ENCODE results near the gene MGA.
A peak's percentile ranks its signal among the peaks of the same experiment; 100 is the strongest.

MGA gene

GRCh38 chr15:41621200-41622193 lies 38.7 kb upstream of the MGA start:
- TF ChIP-seq PATZ1 (CRISPR knock-in tag; IDR thresholded peaks at IDR 0.05; ENCODE audit: borderline replicate concordance) (no peak), CSDC2 (CRISPR knock-in tag; IDR thresholded peaks at IDR 0.05) (peak; percentile 95), CSRNP3 (CRISPR knock-in tag; IDR thresholded peaks at IDR 0.05) (no peak), BACH2 (CRISPR knock-in tag; IDR thresholded peaks at IDR 0.05; ENCODE audit: borderline replicate concordance) (0 out of 2 replicates have a peak, but pooled peaks have one; percentile 71), ESRRG (CRISPR knock-in tag; IDR thresholded peaks at IDR 0.05) (no peak), TSHZ2 (CRISPR knock-in tag; IDR thresholded peaks at IDR 0.05) (peak; percentile 64; the same call in 1 of the 2 replicates), ISL1 (CRISPR knock-in tag; IDR thresholded peaks at IDR 0.05) (no peak), SNAI2 (CRISPR knock-in tag; IDR thresholded peaks at IDR 0.05) (peak; percentile 66; the same call in 1 of the 2 replicates), ZFP3 (CRISPR knock-in tag; IDR thresholded peaks at IDR 0.05) (peak; percentile 81), ZNF565 (CRISPR knock-in tag; conservative IDR thresholded peaks at IDR 0.05; ENCODE audit: low read depth) (peak; percentile 71; the same call in 1 of the 2 replicates), POU6F1 (CRISPR knock-in tag; IDR thresholded peaks at IDR 0.05; ENCODE audit: borderline replicate concordance, low read depth) (peak; percentile 76; the same call in 1 of the 2 replicates), PPARA (CRISPR knock-in tag; IDR thresholded peaks at IDR 0.05; ENCODE audit: borderline replicate concordance) (no peak)
- ATAC-seq: peak; percentile 91

GRCh38 chr15:41622901-41623300 lies 37.3 kb upstream of the MGA start:
- ATAC-seq: no peak
- TF ChIP-seq ISL1 (CRISPR knock-in tag; IDR thresholded peaks at IDR 0.05) (peak; percentile 40; the same call in 1 of the 2 replicates), ARNTL (CRISPR knock-in tag; IDR thresholded peaks at IDR 0.05; ENCODE audit: borderline replicate concordance, low read depth) (no peak)

GRCh38 chr15:41627203-41627602 lies 33.0 kb upstream of the MGA start:
- ATAC-seq: no peak
- no peak for TF ChIP-seq ESRRG (CRISPR knock-in tag; IDR thresholded peaks at IDR 0.05)
- TF ChIP-seq ISL1 (CRISPR knock-in tag; IDR thresholded peaks at IDR 0.05): no peak
- no peak for TF ChIP-seq RARB (CRISPR knock-in tag; IDR thresholded peaks at IDR 0.05)
- TF ChIP-seq ZFP3 (CRISPR knock-in tag; IDR thresholded peaks at IDR 0.05): no peak
- TF ChIP-seq TCF4 (CRISPR knock-in tag; IDR thresholded peaks at IDR 0.05; ENCODE audit: borderline replicate concordance): no peak
- TF ChIP-seq TSHZ2 (CRISPR knock-in tag; IDR thresholded peaks at IDR 0.05): no peak
- TF ChIP-seq PATZ1 (CRISPR knock-in tag; IDR thresholded peaks at IDR 0.05; ENCODE audit: borderline replicate concordance): no peak
- no peak for TF ChIP-seq ZNF565 (CRISPR knock-in tag; conservative IDR thresholded peaks at IDR 0.05; ENCODE audit: low read depth)
- no peak for TF ChIP-seq ZC3H10 (CRISPR knock-in tag; IDR thresholded peaks at IDR 0.05)
- TF ChIP-seq CSRNP3 (CRISPR knock-in tag; IDR thresholded peaks at IDR 0.05): no peak
- TF ChIP-seq TOX (CRISPR knock-in tag; IDR thresholded peaks at IDR 0.05; ENCODE audit: borderline replicate concordance): no peak
- no peak for TF ChIP-seq POU6F1 (CRISPR knock-in tag; IDR thresholded peaks at IDR 0.05; ENCODE audit: borderline replicate concordance, low read depth)
- TF ChIP-seq GLIS3 (CRISPR knock-in tag; IDR thresholded peaks at IDR 0.05): no peak

All from SK-N-SH treated with all-trans-retinoic acid at 6 μM for 48 hours (cell line).